Cardiac muscle cell (in vitro differentiated cells and primary cell): ENCODE results near the gene CDC42EP3. TPM values are rescaled to one million over a fixed set of nuclear protein-coding genes. Genes with fewer than 3 reads are reported as not detected.

ENCODE experiments used
- DNase-seq, 2 donors: peaks; one replicate each; pipeline versions ENCODE4 v3.0.0 to v3.0.0-alpha.2; 2010 to 2017; ENCODE audit warnings: low read depth in 1 of 2, low spot score in 1 of 2
- H3K27ac ChIP-seq: fragments of 200-600 bp; sonication (generic); 2 replicates; pipeline ENCODE4 v1.5.1; 2016
- H3K27me3 ChIP-seq: fragments of 200-600 bp; sonication (generic); 2 replicates; pipeline ENCODE4 v1.6.0; 2016; ENCODE audit warnings: control low read depth
- H3K36me3 ChIP-seq: fragments of 200-600 bp; sonication (generic); 2 replicates; pipeline ENCODE4 v1.5.1; 2016; ENCODE audit warnings: control low read depth
- H3K4me1 ChIP-seq: fragments of 200-600 bp; sonication (generic); 2 replicates; pipeline ENCODE4 v1.8.1; 2017; ENCODE audit warnings: low read depth, mild to moderate bottlenecking, mixed run types
- H3K4me3 ChIP-seq: fragments of 200-600 bp; sonication (generic); 2 replicates; pipeline ENCODE4 v1.5.1; 2016; ENCODE audit warnings: mild to moderate bottlenecking
- H3K9me3 ChIP-seq: fragments of 200-600 bp; sonication (generic); 2 replicates; pipeline ENCODE4 v1.5.1; 2017; ENCODE audit warnings: low read depth, mild to moderate bottlenecking, control low read depth
- CTCF ChIP-seq: IDR thresholded peaks from 2 replicates; pipeline ENCODE4 v1.5.1; 2012; ENCODE audit warnings: low read depth, mild to moderate bottlenecking, low read length
- polyA plus RNA-seq: library from polyadenylated mRNA; unstranded; fragments of >200 nt; fragmentation: Nextera tagmentation; extraction: Ambion mirVana; gene quantifications from 2 replicates; pipeline ENCODE4 v1.2.1, GENCODE V29; 2016
- total RNA-seq: library from RNA; depleted of rRNA; stranded (reverse); fragments of >200 nt; gene quantifications from 2 replicates; pipeline ENCODE4 v1.2.3, GENCODE V29; 2016

The CDC42EP3 gene
- total and polyA plus RNA-seq, 2 experiments from 2014 or later, result 36.2 to 56.7 TPM

GRCh38 chr2:37622450-37623100 is 48.9 kb downstream of the CDC42EP3 start:
- H3K9me3 ChIP-seq, result no peaks in the 10 kb centered on the region
- no peaks in the 10 kb centered on the region for H3K36me3 ChIP-seq
- H3K27ac ChIP-seq, result no peak overlapping the region
- H3K4me1 ChIP-seq, result peaks cover 25% of the 10 kb centered on the region
- no peak for TF ChIP-seq CTCF
- no peaks in the 10 kb centered on the region for H3K27me3 ChIP-seq
- no peak for DNase-seq
- no peak overlapping the region for H3K4me3 ChIP-seq

DNA sequence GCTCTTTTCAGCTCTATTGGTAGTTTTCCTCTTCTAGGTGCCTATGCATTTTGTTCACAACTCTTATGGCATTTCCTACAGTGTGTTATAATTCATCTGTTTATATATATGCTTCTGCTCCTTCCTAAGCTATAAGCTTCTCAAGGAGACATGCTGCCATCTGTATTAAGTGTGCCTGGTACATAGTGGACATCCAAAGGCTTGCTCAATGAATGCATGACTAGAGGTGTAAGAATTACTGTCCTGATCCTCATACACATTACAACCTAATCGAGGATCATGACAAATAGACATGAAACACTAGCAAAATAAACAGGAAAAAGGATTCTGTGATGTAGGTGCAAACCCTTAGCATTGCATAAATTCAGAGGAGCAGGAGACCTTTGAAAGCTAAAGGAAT is 50.2 kb downstream of the CDC42EP3 start:
- Histone ChIP-seq H3K4me3 (no peak overlapping the region), H3K4me1 (peaks cover 22% of the 10 kb centered on the region), H3K27me3 (no peaks in the 10 kb centered on the region), H3K9me3 (no peaks in the 10 kb centered on the region), H3K36me3 (no peaks in the 10 kb centered on the region), H3K27ac (no peak overlapping the region)
- no peak for TF ChIP-seq CTCF
- no peak for DNase-seq

- Histone ChIP-seq H3K36me3 (no peaks in the 10 kb centered on the region), H3K27me3 (no peaks in the 10 kb centered on the region), H3K9me3 (no peaks in the 10 kb centered on the region), H3K4me1 (peaks cover 12% of the 10 kb centered on the region), H3K27ac (peak overlapping the region; percentile 38), H3K4me3 (no peak overlapping the region)
- no peak for DNase-seq
- TF ChIP-seq CTCF, result no peak
Observed at GRCh38 chr2:37619959-37620300, 51.5 kb downstream of the CDC42EP3 start.

DNA sequence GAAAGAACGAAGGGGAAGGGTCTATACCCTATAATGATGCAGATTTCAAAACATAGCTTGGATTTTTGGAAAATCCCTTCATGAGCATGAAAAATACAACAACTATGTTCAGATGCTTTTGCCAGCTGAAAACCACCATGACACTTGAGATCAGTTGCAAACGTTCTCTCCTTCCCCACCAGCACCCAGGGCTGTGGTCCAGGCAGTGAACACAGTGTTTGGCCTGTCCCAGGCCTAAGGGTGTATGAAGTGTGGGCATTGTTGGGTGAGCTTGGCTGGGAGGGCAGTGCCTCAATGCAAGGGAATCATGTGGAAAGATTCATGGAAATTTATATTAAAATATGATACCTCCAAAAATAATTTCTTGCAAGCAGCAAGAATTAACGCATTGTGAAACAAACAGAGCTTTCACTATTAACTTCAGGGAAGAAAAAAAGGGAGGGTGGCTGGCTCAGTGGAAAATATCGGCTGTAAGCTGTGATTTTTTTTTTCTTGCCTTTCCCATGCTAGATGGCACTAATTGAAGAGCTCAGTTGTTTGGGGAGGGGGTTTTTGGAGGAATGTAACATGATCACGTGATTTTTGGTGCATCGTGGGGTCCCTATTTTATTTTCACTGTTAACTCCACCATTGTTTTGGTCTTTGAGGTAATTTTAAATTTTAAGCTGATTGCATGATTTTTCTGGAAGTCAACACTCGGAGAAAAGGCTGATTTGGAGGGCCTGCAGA is 52.0 kb downstream of the CDC42EP3 start:
- H3K9me3 ChIP-seq, result no peaks in the 10 kb centered on the region
- DNase-seq, result no peak
- H3K27me3 ChIP-seq, result no peaks in the 10 kb centered on the region
- peak overlapping the region; percentile 38 for H3K27ac ChIP-seq
- H3K4me1 ChIP-seq, result peaks cover 12% of the 10 kb centered on the region
- TF ChIP-seq CTCF, result no peak
- no peaks in the 10 kb centered on the region for H3K36me3 ChIP-seq
- H3K4me3 ChIP-seq, result no peak overlapping the region

GRCh38 chr2:37618326-37618725 is 53.1 kb downstream of the CDC42EP3 start:
- Histone ChIP-seq H3K4me1 (peaks cover 12% of the 10 kb centered on the region), H3K4me3 (no peak overlapping the region), H3K36me3 (no peaks in the 10 kb centered on the region), H3K27ac (no peak overlapping the region), H3K9me3 (no peaks in the 10 kb centered on the region), H3K27me3 (no peaks in the 10 kb centered on the region)
- no peak for DNase-seq
- TF ChIP-seq CTCF, result no peak
